WTC11 (cell line): ENCODE results near the gene IL1RAPL1. TPM values are rescaled to one million over a fixed set of nuclear protein-coding genes. Genes with fewer than 3 reads are reported as not detected.

Experiments
- ATAC-seq: fragments of 200-7000 bp; cut with Tn5 transposase; 2 replicates; pipeline ENCODE4 v1.10.0; 2021; ENCODE audit warnings: mild to moderate bottlenecking, moderate library complexity
- CTCF ChIA-PET: fragments of 300-600 bp; sonication (Branson Sonifier 250); formaldehyde crosslinking; loops from one replicate; lab custom pipeline; 2021; ENCODE audit warnings: antibody characterized with exemption; lab: Charles Lee
- POLR2A ChIA-PET: fragments of 350-600 bp; sonication (Branson Sonifier 250); formaldehyde crosslinking; loops from one replicate; lab custom pipeline; 2021; ENCODE audit warnings: antibody characterized with exemption; lab: Charles Lee
- DNase-seq: peaks from one replicate; pipeline ENCODE4 v3.0.0; 2021; ENCODE audit warnings: low spot score
- H3K27ac Mint-ChIP-seq: 2 replicates; pipeline ENCODE4 v1.8.0; 2021; ENCODE audit warnings: mixed read lengths
- H3K27me3 Mint-ChIP-seq: 2 replicates; pipeline ENCODE4 v1.8.0; 2021; ENCODE audit warnings: low read depth, mild to moderate bottlenecking, moderate library complexity, mixed read lengths
- H3K36me3 Mint-ChIP-seq: 2 replicates; pipeline ENCODE4 v1.8.0; 2021; ENCODE audit warnings: mixed read lengths
- H3K4me1 Mint-ChIP-seq: 2 replicates; pipeline ENCODE4 v1.8.0; 2022; ENCODE audit warnings: mixed read lengths
- H3K4me3 Mint-ChIP-seq: 2 replicates; pipeline ENCODE4 v1.8.0; 2021; ENCODE audit warnings: mild to moderate bottlenecking, moderate library complexity, mixed read lengths
- H3K9me3 Mint-ChIP-seq: 2 replicates; pipeline ENCODE4 v1.8.0; 2021; ENCODE audit warnings: mixed read lengths
- ATF1 ChIP-seq: sonication (generic); formaldehyde crosslinking; IDR thresholded peaks from 2 replicates; pipeline ENCODE4 v1.8.1; 2023; ENCODE audit warnings: mild to moderate bottlenecking, moderate library complexity, missing genetic modification reagents
- CREM ChIP-seq: sonication (generic); formaldehyde crosslinking; IDR thresholded peaks from 2 replicates; pipeline ENCODE4 v1.8.1; 2022; ENCODE audit warnings: mild to moderate bottlenecking, missing genetic modification reagents, moderate library complexity
- E2F4 ChIP-seq: sonication (generic); formaldehyde crosslinking; IDR thresholded peaks from 2 replicates; pipeline ENCODE4 v1.8.1; 2022; ENCODE audit warnings: low read depth, mild to moderate bottlenecking, moderate library complexity, missing genetic modification reagents, borderline replicate concordance
- E2F5 ChIP-seq: sonication (generic); formaldehyde crosslinking; IDR thresholded peaks from 2 replicates; pipeline ENCODE4 v1.8.1; 2022; ENCODE audit warnings: mild to moderate bottlenecking, moderate library complexity, missing genetic modification reagents
- FOXJ3 ChIP-seq: sonication (generic); formaldehyde crosslinking; IDR thresholded peaks from 2 replicates; pipeline ENCODE4 v1.9.0; 2021; ENCODE audit warnings: missing genetic modification reagents, mild to moderate bottlenecking, borderline replicate concordance
- FOXP1 ChIP-seq: sonication (generic); formaldehyde crosslinking; IDR thresholded peaks from 2 replicates; pipeline ENCODE4 v1.8.0; 2022; ENCODE audit warnings: missing genetic modification reagents, mild to moderate bottlenecking, moderate library complexity, borderline replicate concordance
- HMGXB4 ChIP-seq: sonication (generic); formaldehyde crosslinking; IDR thresholded peaks from 2 replicates; pipeline ENCODE4 v1.8.1; 2023; ENCODE audit warnings: mild to moderate bottlenecking, moderate library complexity, missing genetic modification reagents
- NFATC4 ChIP-seq: fragments of 250-450 bp; sonication (Bioruptor Pico); IDR thresholded peaks from 2 replicates; pipeline ENCODE4 v1.9.0; 2021; ENCODE audit warnings: mild to moderate bottlenecking
- SMAD4 ChIP-seq: sonication (generic); formaldehyde crosslinking; IDR thresholded peaks from 2 replicates; pipeline ENCODE4 v1.8.0; 2022; ENCODE audit warnings: mild to moderate bottlenecking, missing genetic modification reagents
- TCF7 ChIP-seq: sonication (generic); formaldehyde crosslinking; IDR thresholded peaks from 2 replicates; pipeline ENCODE4 v1.8.0; 2022; ENCODE audit warnings: mild to moderate bottlenecking, low read depth, missing genetic modification reagents, moderate library complexity
- ZNF219 ChIP-seq: sonication (generic); formaldehyde crosslinking; IDR thresholded peaks from 2 replicates; pipeline ENCODE4 v1.8.0; 2023; ENCODE audit warnings: missing genetic modification reagents, mild to moderate bottlenecking, borderline replicate concordance
- ZNF512 ChIP-seq: sonication (generic); formaldehyde crosslinking; IDR thresholded peaks from 2 replicates; pipeline ENCODE4 v1.8.1; 2022; ENCODE audit warnings: missing genetic modification reagents, borderline replicate concordance
- total RNA-seq: library from RNA; stranded (reverse); gene quantifications from 3 replicates; pipeline ENCODE4 v1.2.3, GENCODE V29; 2021
- TF ChIP-seq, protein P1 (sequence below): sonication (generic); formaldehyde crosslinking; IDR thresholded peaks from 2 replicates; pipeline ENCODE4 v1.8.0; 2023; ENCODE audit warnings: mild to moderate bottlenecking, missing genetic modification reagents
- TF ChIP-seq, protein P2 (sequence below): sonication (generic); formaldehyde crosslinking; conservative IDR thresholded peaks from 2 replicates; pipeline ENCODE4 v1.8.1; 2023; ENCODE audit warnings: mild to moderate bottlenecking, low read depth, missing genetic modification reagents, moderate library complexity
- TF ChIP-seq, protein P3 (sequence below): sonication (generic); formaldehyde crosslinking; IDR thresholded peaks from 2 replicates; pipeline ENCODE4 v1.8.1; 2023; ENCODE audit warnings: mild to moderate bottlenecking, missing genetic modification reagents
- TF ChIP-seq, protein P4 (sequence below): fragments of 250-450 bp; sonication (Bioruptor Pico); conservative IDR thresholded peaks from 2 replicates; pipeline ENCODE4 v1.9.0; 2021; ENCODE audit warnings: mild to moderate bottlenecking
- TF ChIP-seq, protein P5 (sequence below): sonication (generic); formaldehyde crosslinking; conservative IDR thresholded peaks from 2 replicates; pipeline ENCODE4 v1.8.1; 2022; ENCODE audit warnings: mild to moderate bottlenecking, missing genetic modification reagents

Gene IL1RAPL1
- total RNA-seq, 1 experiment from 2014 or later = 0.13 TPM

- TF ChIP-seq, protein P1, sequence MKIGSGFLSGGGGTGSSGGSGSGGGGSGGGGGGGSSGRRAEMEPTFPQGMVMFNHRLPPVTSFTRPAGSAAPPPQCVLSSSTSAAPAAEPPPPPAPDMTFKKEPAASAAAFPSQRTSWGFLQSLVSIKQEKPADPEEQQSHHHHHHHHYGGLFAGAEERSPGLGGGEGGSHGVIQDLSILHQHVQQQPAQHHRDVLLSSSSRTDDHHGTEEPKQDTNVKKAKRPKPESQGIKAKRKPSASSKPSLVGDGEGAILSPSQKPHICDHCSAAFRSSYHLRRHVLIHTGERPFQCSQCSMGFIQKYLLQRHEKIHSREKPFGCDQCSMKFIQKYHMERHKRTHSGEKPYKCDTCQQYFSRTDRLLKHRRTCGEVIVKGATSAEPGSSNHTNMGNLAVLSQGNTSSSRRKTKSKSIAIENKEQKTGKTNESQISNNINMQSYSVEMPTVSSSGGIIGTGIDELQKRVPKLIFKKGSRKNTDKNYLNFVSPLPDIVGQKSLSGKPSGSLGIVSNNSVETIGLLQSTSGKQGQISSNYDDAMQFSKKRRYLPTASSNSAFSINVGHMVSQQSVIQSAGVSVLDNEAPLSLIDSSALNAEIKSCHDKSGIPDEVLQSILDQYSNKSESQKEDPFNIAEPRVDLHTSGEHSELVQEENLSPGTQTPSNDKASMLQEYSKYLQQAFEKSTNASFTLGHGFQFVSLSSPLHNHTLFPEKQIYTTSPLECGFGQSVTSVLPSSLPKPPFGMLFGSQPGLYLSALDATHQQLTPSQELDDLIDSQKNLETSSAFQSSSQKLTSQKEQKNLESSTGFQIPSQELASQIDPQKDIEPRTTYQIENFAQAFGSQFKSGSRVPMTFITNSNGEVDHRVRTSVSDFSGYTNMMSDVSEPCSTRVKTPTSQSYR = no peak
- TF ChIP-seq CREM (CRISPR knock-in tag) (no peak), SMAD4 (no peak), FOXJ3 (CRISPR knock-in tag) (no peak), E2F5 (CRISPR knock-in tag) (no peak), FOXP1 (no peak), ZNF512 (CRISPR knock-in tag) (no peak)
- TF ChIP-seq, protein P2, sequence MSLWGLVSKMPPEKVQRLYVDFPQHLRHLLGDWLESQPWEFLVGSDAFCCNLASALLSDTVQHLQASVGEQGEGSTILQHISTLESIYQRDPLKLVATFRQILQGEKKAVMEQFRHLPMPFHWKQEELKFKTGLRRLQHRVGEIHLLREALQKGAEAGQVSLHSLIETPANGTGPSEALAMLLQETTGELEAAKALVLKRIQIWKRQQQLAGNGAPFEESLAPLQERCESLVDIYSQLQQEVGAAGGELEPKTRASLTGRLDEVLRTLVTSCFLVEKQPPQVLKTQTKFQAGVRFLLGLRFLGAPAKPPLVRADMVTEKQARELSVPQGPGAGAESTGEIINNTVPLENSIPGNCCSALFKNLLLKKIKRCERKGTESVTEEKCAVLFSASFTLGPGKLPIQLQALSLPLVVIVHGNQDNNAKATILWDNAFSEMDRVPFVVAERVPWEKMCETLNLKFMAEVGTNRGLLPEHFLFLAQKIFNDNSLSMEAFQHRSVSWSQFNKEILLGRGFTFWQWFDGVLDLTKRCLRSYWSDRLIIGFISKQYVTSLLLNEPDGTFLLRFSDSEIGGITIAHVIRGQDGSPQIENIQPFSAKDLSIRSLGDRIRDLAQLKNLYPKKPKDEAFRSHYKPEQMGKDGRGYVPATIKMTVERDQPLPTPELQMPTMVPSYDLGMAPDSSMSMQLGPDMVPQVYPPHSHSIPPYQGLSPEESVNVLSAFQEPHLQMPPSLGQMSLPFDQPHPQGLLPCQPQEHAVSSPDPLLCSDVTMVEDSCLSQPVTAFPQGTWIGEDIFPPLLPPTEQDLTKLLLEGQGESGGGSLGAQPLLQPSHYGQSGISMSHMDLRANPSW (CRISPR knock-in tag) = no peak
Measured at GRCh38 chrX:29744966-29745365, 1157.7 kb downstream of the IL1RAPL1 start (continued).

DNA sequence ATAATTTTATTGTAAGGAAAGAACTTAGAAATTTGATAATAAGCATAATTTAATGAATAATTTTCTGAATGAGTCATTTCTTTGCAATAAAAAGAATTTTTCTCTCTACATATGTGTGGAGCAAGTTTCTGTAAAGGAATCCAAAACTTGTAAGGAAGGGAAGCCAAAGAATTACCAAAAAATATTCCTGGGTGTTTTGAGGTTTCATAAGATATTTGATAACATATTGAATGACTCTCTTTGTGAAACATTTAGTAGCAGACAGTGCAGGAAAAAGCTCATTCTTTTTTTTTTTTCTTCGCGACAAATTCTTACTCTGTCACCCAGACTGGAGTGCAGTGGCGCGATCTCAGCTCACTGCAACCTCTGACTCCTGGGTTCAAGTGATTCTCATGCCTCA is 1159.1 kb downstream of the IL1RAPL1 start:
- Mint-ChIP-seq H3K36me3 (no peaks in the 10 kb centered on the region), H3K4me3 (no peak overlapping the region), H3K27me3 (no peaks in the 10 kb centered on the region), H3K9me3 (no peaks in the 10 kb centered on the region), H3K4me1 (peaks cover 18% of the 10 kb centered on the region), H3K27ac (no peak overlapping the region)
- ATAC-seq (no peak), DNase-seq (no peak)
- ChIA-PET POLR2A (no interaction called here), CTCF (no interaction called here)
- TF ChIP-seq TCF7 (CRISPR knock-in tag) = no peak
- TF ChIP-seq HMGXB4 (CRISPR knock-in tag) = no peak
- no peak for TF ChIP-seq NFATC4 (CRISPR knock-in tag)
- no peak for TF ChIP-seq ZNF219 (CRISPR knock-in tag)
- TF ChIP-seq ATF1 (CRISPR knock-in tag) = no peak
- TF ChIP-seq E2F4 (CRISPR knock-in tag) = no peak
- no peak for TF ChIP-seq ZNF512 (CRISPR knock-in tag)
- TF ChIP-seq, protein P3, sequence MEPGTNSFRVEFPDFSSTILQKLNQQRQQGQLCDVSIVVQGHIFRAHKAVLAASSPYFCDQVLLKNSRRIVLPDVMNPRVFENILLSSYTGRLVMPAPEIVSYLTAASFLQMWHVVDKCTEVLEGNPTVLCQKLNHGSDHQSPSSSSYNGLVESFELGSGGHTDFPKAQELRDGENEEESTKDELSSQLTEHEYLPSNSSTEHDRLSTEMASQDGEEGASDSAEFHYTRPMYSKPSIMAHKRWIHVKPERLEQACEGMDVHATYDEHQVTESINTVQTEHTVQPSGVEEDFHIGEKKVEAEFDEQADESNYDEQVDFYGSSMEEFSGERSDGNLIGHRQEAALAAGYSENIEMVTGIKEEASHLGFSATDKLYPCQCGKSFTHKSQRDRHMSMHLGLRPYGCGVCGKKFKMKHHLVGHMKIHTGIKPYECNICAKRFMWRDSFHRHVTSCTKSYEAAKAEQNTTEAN = no peak
- TF ChIP-seq, protein P4, sequence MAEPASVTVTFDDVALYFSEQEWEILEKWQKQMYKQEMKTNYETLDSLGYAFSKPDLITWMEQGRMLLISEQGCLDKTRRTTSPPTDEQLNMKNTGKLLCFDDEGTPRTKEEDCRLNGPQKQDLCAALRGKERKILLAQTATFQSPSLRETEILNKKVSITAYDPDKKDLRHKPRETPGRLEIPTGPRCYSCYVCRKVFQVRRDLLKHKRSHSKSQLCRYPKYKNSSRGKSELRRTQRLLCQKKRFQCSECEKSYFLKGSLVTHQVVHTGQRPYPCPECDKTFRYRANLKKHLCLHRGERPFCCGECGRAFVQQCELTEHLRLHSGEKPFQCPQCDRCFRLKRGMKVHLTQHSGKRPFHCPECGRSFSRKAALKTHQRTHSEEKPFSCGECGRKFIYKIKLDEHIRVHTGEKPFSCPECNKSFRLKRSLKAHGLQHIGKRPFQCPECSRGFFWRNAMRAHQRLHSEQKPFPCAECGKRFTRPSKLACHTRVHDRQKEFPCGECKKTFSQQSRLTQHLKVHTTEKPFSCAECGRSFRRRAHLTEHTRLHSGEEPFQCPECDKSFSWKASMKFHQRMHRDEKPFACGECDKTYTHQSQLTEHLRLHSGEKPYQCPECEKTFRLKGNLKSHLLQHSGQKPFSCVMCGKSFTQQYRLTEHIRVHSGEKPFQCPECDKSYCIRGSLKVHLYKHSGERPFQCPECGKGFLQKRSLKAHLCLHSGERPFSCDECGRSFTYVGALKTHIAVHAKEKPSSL = no peak
- TF ChIP-seq, protein P5, sequence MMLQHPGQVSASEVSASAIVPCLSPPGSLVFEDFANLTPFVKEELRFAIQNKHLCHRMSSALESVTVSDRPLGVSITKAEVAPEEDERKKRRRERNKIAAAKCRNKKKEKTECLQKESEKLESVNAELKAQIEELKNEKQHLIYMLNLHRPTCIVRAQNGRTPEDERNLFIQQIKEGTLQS (CRISPR knock-in tag) = no peak
